ENCODE measurements around the gene PIK3C3.
"Not testable (repeated sequence)": the region's sequence is repeated elsewhere in the genome, so short reads cannot be mapped to it uniquely, and the experiment has no call there.

PIK3C3 gene

DNA sequence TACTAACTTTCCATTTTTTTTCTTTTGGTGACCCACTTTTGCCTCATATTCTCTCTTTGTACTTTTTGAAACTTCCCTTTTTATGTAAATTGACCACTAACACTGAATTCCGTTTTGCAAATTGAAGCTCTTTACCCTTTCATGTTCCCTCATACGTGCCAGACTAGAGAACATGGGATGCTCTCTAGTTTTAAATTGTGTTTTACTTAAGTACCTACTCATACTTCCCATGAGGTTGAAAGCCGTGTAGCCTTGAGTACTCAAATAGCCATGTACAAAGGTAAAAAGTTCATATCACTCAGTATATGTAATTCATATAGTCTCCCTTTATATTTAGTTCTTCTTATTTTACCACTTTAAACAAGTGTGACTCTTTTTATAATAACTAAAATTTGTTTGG is 119.7 kb downstream of the PIK3C3 start:
- no peak for DNase-seq (ENCODE audit: low spot score)

DNA sequence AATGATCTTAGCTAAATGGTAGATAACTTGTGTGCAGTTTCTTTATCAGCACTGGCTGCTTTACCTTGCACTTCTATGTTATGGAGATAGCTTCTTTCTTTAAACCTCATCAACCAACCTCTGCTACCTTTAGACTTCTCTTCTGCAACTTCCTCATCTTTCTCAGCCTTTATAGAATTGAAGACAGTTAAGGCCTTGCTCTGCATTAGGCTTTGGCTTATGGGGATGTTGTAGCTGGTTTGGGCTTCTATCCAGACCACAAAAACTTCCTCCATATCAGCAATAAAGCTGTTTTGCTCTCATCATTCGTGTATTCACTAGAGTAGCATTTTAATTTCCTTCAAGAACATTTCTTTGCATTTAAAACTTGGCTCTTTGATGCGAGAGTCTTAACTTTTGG is 123.7 kb downstream of the PIK3C3 start:
- DNase-seq (ENCODE audit: low spot score), result no peak

DNA sequence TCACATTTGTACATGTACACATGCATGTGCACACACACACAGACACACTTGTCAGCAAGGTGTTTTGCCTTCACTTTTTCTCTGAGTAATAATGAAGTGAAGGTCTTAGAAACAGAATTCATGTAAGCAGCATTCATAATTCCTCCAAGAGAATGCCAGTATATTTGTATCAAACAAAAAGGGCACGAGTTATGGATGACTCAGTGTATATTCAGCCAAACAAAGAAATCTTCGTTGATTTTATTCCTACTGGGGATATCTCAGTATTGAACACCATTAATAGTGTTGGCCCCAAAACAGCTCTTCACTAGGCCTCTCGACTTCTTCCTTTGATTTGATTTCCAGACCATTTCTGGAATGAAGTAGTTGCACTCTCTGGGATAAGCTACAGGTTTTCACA is 125.3 kb downstream of the PIK3C3 start:
- DNase-seq (ENCODE audit: low spot score), result no peak

DNA sequence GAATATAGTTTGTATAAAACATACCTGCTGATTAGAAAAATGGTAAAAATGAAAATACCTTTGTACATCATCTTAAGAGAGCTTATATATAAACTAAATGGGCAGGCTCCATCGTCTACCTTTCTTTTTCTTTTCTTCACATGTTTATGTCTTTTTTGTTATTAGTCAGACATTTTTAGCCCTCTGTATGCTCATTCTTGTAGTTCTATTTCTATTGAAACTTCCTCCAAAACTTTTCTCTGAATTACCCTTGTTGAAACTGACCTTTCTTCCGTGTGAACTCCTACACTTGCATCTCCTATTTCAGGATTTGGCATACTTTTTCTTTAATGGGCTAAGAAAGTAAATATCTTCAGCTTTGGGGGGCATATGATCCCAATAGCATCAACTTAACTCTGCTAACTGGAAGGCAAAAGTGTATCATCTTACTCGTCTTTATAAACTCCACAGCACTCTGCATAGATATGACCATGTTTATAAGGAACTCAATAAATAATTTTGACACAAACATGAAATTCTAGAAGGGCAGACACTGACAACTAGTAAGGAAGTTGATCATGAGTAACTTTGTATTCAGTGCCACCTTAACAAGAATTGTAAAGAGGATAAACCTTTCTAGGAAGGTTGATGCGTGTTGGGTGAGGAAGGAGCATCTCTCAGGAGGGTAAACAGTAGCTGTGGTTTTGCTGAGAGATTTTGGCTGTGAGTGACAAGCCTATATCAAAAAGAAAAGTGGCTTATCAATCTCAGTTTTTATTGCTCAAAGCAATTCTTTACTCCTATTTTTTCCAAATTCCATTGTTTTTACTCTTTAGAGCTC is 127.6 kb downstream of the PIK3C3 start:
- no peak for DNase-seq (ENCODE audit: low spot score)

DNA sequence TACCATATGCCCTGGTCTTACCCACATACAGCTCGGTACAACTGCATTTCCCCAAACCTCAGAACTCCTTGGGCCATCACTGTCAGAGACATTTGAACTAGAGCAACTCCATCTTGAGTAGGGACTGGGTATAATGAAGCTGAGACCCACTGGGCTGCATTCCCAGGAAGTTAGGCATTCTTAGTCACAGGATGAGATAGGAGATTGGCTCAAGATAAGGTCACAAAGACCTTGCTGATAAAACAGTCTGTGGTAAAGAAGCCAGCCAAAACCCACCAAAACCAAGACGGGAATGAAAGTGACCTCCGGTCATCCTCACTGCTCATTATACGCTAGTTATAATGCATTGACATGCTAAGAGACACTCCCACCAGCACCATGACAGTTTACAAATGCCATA is 131.3 kb downstream of the PIK3C3 start:
- no peak for DNase-seq (ENCODE audit: low spot score)

DNA sequence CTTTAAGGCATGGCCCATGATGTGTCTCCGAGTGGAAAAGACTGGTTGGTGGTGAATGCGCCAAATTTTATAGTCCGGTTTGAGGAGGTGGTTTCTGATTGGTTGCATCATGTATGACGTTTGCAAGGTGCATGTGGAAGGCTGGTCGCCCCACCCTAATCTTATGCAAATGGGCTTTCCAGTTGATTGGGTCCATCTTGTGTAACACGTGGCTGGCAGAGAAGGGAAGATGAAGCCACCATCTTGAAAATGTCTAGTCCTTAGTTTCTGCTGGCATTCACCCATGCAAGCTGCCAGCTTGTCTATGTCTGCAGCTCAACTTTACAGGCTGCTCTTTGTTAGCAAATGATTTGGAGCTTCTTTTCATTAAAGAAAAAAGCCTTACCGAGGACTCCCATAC is 132.2 kb downstream of the PIK3C3 start:
- DNase-seq (ENCODE audit: low spot score), result no peak

DNA sequence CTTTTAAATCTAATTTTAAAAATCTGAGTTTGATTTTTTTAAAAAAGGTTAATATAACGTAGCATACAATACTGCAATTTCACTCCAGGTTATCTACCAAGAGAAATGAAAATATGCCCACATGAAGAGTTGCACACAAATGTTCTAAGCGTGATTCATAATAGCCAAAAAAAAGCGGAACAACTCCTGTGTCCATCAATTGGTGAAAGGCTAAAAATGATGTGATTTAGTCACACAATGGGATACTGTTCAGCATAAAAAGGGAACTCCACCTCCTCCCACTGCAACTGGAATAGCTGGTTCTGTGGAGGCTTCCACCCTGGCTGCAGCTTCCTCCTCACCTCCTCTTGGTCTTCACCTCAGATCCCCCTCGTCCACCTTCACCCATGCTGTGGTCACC is 132.8 kb downstream of the PIK3C3 start:
- no peak for DNase-seq (ENCODE audit: low spot score)

DNA sequence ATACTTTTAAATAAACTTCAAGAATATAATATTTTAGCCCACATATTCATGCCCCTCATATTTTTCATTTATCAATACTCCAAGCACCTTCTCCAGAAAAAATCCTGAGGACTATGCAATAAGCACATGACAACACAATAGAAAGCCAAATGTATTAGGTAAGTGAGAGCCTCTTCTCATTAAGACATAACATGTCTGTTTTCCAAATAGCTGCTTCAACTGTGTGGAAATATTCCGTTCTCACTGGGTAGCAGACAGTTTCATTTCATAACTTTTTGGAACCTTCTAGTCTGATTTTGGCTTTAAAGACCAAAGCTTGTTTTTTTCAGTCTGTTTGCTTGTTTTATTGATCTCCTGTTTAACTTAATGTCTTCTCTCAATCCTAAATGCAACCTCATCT is 137.8 kb downstream of the PIK3C3 start:
- DNase-seq (ENCODE audit: low spot score), result no peak

DNA sequence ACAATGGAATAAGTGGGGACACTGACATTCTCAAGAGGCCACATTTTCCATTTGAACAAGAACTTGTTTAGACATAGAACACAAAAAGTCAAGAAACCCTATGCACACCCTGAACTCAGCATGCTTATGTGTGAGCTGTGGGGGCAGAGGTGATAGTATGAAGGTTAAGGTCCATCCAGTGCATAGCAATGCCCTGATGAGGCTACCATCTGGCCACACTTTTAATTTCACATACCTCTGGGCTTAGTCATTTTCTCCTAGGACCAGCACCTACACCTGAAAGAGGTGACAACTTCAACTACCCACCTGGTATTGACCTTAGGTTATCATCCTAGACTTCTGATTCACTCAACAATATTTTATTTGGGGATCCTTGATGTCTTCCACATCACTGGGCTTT is 139.8 kb downstream of the PIK3C3 start:
- no peak for DNase-seq (ENCODE audit: low spot score)

DNA sequence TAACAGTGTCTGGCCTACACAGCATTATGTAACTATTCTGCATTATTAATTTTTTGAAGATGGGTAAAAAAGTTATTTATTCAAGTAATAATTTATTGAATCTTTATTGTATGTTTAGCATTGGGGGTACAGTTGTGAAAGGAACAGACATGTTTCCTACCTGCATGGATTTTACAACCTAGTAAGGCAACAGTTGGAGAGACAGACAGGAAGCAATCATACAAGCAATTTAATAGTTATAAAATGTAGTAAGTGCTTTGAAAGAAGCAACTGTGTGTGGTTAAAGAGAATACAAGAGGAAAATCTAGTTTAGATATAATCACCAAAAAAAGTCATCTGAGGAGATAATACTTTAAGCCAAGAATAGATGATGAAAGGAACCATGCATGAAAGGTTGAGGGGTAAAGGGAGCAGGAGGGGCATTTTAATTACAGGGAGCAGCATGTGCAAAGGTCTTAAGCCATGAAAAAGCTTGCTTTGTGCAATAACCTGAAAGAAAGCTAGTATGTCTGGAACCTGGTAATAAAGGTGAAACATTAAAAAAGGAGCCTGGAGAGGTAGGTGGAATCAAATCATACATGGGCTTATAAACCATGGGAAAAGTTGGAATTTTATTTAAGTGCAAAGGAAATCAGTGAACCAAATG is 140.8 kb downstream of the PIK3C3 start:
- no peak for DNase-seq (ENCODE audit: low spot score)

DNA sequence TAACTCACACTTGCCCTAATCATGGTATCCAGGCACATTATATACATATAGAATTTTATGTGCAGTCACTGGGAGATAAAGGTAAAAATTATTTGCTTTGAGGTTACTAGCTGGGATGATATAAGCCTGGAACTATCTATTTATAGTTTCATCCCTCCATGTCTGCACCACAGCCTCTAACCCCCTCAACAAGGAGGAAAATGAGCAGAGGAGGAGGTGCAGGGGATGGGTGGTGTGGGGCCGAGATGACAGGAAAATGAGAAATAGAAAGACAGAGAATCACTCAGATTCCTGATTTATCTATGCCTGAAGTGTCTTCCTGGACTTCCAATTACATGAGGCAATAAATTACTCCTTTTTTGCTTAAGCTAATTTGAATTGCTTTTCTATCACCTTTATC is 145.2 kb downstream of the PIK3C3 start:
- no peak for DNase-seq (ENCODE audit: low spot score)

DNA sequence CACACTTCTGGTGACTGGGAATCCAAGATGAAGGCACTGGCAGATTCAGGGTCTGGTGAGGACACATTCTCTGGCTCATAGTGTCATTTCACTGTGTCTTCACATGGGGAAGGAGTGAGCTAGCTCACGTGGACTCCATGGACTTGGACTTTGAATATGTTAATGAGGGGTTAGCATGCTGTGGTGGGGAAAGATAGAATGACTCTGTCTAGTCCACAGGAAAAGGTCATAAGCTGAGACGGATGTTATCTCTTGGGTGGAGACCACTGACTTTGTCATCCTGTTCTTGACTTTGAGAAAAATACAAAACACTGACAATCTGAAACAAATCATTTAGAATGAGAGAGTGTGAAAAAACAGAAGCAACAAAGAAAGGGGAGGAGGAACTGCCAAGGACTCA is 145.9 kb downstream of the PIK3C3 start:
- no peak for DNase-seq (ENCODE audit: low spot score)

DNA sequence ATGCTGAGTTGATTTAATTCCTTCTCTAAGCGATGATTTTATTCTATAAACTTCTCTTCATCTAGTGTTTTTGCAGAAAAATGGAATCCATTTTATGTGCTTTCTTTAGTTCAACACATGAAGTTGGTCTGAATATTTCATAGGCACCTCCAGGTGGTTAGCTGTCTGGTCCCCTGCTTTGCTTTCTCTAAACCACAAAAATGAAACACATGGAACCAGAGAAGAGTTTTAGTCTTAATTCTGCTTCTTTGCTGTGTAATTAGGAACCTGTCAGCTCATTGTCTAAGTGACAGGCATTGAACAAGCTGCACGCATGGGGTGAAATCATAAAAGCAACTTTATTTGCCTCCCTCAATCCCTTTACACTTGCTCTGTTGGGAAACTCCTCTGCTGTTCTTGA is 150.4 kb downstream of the PIK3C3 start:
- DNase-seq (ENCODE audit: low spot score), result no peak

DNA sequence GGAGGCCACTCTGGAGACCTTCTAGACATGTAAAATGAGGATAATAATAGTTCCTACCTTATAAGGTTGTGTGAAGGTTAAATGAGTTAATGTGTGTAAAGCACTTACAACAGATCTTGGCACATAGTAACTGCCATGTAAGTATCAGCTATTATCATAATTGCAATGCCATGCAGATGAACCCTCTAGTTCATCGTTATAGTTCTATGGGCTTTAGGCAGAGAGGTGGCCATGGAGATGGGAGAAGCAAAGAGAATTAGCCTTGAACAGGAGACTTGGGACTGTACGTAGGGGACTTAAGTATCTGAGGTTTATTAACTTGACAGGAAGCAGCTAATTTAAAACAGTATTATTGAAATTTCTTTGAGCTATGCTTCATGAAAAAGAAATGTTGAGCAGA is 151.8 kb downstream of the PIK3C3 start:
- DNase-seq (ENCODE audit: low spot score), result no peak

DNA sequence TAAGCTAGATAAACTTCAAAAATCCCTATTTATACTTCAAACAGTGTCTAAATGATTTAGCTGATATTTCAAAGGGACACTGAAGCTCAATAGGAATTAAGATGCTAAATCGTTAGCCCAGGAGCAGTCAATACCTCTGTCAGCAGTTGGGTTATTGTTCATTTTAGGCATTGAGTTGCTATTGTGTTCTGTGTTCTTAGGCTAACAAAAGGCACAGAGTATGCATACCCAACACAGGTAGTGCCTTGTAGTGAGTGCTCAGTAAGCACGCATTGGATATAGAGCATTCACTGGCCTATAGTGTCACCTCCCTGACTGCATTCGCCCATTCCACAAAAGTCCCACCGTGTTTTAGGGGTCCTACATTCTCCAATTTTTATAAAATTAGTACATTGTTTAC is 152.3 kb downstream of the PIK3C3 start:
- DNase-seq (ENCODE audit: low spot score), result no peak

DNA sequence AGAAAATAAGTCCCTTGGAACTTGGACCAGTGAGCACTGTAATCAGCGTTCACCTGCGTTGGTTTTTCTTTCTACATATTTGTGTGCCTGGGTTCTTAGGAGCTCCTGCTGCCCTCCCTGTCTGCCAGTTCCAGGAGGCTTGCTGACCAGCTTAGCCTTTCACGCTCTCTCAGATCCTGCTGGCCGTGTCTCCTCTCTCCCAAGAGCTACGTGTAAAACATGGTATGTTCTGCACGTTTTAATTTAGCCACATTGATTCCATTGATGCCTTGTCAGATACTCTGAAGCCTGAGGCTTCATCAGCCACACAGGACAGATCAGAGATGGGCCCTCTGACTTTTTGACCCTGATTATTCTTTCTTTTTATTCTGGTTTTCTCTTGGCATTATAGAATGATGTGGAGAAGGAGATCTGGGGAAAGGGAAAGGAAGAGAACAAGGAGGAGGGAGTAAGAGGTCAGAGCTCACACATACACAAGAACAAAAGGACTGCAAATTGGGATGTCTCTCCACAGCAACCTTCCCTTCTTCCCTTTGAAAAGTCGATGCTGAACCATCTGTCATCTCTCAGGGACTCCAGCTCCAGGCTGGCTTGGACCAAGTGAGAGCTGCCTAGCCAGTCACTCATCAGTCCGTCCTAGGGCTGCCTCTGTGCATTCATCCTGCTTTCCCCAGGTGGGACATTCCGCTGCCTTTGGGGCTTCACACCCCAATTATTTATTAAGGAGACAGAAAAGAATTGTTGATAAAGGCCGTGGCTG is 152.8 kb downstream of the PIK3C3 start:
- no peak for DNase-seq (ENCODE audit: low spot score)

DNA sequence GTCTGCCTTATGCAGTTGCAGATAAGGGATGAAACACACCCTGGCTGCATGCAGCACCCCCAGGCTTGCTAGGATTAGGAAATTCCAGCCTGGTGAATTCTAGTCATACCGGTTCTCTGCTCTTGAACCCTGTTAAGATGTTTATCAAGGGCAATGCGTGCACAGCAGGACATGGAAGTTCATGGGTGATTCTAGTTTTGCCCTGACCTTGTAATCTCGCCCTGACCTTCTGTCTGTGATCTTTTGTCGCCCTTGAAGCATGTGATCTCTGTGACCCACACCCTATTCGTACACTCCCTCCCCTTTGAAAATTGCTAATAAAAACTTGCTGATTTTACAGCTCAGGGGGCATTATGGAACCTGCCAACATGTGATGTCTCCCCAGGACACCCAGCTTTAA is 157.1 kb downstream of the PIK3C3 start:
- not testable (repeated sequence) for DNase-seq (ENCODE audit: low spot score)

DNA sequence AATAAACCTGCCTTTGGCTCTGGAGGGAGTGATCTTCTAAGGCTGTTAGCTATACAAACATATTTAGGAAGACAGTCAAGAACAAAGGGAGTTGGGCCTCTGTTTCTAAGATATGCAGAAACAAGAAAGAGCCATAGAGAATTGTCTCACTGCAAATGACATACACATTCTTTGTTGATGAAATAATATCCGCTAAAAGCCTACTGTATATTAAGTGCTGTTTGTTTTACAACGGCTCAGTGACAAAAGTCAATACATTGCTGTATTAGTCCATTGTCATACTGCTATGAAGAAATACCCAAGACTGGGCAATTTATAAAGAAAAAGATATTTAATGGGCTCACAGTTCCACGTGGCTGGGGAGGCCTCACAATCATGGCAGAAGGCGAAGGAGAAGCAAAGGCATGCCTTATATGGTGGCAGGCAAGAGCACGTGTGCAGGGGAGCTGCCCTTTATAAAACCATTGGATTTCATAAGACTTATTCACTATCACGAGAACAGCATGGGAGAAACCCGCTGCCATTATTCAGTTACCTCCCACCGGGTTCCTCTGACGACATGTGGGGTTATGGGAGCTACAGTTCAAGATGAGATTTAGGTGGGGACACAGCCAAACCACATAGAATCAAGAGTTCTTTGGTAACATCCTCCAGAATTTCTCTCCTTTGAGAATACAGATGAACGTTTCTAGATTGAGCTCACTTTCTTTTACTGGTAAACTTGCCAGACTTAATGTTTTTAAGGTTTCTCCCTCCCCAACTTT is 157.8 kb downstream of the PIK3C3 start:
- no peak for DNase-seq (ENCODE audit: low spot score)

DNA sequence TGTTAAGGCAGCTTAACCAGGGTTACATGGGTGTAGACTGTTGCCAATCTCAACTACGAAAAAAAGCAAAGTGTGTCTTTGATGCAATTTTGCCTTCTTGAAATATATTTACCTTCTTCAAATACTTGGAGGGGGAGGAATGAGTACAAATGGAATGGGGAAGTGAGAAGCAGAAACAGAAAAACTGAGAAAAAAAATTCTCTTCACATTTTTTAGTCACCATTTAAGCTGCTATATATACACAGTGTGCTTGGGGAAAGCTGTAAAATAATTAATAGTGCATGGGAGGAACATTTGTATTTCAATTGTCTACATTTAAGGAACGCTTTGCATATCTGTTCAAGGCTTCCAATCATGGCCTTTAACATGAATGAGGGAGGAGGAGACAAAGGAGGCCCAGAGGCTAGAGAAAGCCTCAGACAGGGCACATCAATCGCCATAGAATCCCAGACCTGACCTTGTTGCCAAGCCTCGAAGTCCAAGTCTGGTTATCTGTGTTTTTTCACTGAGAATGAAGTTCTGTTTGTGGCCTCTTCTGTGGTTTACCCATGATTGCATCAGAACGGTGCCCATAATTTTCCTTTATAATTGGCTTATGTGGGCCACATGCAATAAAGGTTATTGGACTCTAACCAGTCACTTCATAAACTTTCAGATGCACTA is 158.6 kb downstream of the PIK3C3 start:
- DNase-seq (ENCODE audit: low spot score), result peak; percentile 6

DNA sequence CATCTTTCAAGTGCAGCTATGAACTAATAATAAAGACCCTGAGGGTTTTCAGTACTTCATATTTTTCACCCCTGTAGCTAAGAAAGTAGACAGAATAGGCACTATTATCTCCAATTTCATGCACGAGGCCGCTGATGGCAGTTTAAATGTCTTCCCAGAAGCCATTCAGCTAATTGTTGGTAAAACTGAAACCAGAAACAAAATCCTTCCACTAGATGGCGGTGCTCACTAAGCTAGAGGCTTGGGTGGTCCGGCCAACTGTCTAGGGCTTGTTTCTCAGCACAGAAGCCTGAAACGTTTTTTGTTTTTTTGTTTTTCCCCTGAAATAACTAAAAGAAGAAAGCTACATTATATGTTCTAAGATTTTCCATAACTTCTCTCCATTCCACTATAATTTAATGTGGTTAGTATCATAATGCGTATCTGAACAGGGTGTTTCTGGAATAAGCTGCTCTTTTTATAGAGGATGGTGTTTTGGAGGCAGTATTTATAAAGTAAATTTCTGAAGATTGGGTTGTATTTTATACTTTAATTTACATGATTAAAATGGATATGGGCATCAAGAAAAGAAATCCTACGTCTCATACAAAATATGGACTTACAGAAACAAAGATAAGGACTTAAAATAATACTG is 159.4 kb downstream of the PIK3C3 start:
- DNase-seq (ENCODE audit: low spot score), result peak; percentile 63

DNA sequence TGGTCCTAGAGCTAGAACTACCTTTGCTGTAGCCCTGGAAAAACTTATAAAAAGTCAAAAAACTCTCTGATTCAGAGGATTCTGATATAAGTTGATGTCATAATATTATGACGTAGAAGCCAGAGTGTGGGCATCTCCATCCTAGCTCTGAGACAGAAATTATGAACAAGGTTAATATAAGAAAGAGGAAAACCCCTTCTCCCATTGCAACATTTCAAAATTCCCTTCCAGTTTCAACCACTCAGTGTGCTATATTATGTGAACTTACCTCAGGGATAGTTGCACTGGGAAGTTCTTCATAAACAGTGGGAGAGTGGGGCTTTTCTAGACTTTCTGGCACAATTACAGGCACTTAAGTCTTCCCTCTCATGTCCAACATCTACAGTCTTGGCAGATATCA is 171.6 kb downstream of the PIK3C3 start:
- no peak for DNase-seq (ENCODE audit: low spot score)

All from hematopoietic multipotent progenitor cell treated with erythropoietin and hydrocortisone succinate and interleukin-3 and kit ligand, for 17 days (in vitro differentiated cells).